KMS-11 (cell line): ENCODE results near the gene KIAA0825.

ENCODE experiments used
- H2AFZ ChIP-seq: fragments of 200-600 bp; sonication (generic); 2 replicates; pipeline ENCODE4 v1.6.1; 2016; ENCODE audit warnings: antibody characterized with exemption, mixed run types, low read depth
- H3K27ac ChIP-seq: fragments of 200-600 bp; sonication (generic); 2 replicates; pipeline ENCODE4 v1.6.1; 2016; ENCODE audit warnings: mild to moderate bottlenecking, mixed run types
- H3K27me3 ChIP-seq: fragments of 200-600 bp; sonication (generic); 2 replicates; pipeline ENCODE4 v1.6.1; 2017; ENCODE audit warnings: mild to moderate bottlenecking, low read depth, mixed run types, moderate library complexity; ENCODE audit not compliant: insufficient read depth
- H3K36me3 ChIP-seq: fragments of 200-600 bp; sonication (generic); 2 replicates; pipeline ENCODE4 v1.6.1; 2017; ENCODE audit warnings: mild to moderate bottlenecking, mixed run types; ENCODE audit not compliant: insufficient read depth
- H3K4me1 ChIP-seq: fragments of 200-600 bp; sonication (generic); 2 replicates; pipeline ENCODE4 v1.6.1; 2016; ENCODE audit warnings: mild to moderate bottlenecking, low read depth, mixed run types; ENCODE audit not compliant: poor library complexity, severe bottlenecking
- H3K4me2 ChIP-seq: fragments of 200-600 bp; sonication (generic); 2 replicates; pipeline ENCODE4 v1.7.0; 2016; ENCODE audit warnings: mild to moderate bottlenecking, mixed run types
- H3K4me3 ChIP-seq: fragments of 200-600 bp; sonication (generic); IDR thresholded peaks from 2 replicates; pipeline ENCODE4 v1.6.1; 2017; ENCODE audit warnings: low read depth, low read length, mixed read lengths; ENCODE audit not compliant: insufficient read depth
- H3K79me2 ChIP-seq: fragments of 200-600 bp; sonication (generic); 2 replicates; pipeline ENCODE4 v1.6.1; 2016; ENCODE audit warnings: low read depth, mixed run types; ENCODE audit not compliant: insufficient read depth
- H3K9ac ChIP-seq: fragments of 200-600 bp; sonication (generic); 2 replicates; pipeline ENCODE4 v1.6.1; 2016; ENCODE audit warnings: mild to moderate bottlenecking, mixed run types
- H4K20me1 ChIP-seq: fragments of 200-600 bp; sonication (generic); 2 replicates; pipeline ENCODE4 v1.6.1; 2016; ENCODE audit warnings: mild to moderate bottlenecking, mixed run types; ENCODE audit not compliant: insufficient read depth
- TF ChIP-seq, protein P1 (sequence below): fragments of 200-600 bp; sonication (generic); conservative IDR thresholded peaks from 2 replicates; pipeline ENCODE4 v1.6.1; 2017; ENCODE audit warnings: low read depth, mild to moderate bottlenecking, antibody characterized with exemption, low read length, moderate library complexity, mixed read lengths

The KIAA0825 gene

DNA sequence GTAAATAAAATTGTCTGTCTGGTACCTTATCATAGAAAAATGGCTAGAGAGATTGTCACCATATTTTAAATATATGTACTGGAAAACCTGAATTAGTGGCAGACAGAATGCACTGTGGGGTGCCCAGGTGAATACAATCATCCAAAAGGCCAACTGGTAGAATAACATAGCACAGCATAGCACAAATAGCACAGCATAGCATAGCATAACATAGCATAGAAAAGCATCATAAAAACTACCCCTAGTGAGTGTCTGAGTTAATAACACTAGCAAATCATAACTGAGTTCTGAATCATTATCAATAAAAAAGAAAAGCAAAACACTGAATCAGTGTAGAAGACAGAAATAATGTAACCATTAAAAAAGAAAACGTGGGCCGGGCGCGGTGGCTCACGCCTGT is 102.3 kb downstream of the KIAA0825 start:
- TF ChIP-seq, protein P1, sequence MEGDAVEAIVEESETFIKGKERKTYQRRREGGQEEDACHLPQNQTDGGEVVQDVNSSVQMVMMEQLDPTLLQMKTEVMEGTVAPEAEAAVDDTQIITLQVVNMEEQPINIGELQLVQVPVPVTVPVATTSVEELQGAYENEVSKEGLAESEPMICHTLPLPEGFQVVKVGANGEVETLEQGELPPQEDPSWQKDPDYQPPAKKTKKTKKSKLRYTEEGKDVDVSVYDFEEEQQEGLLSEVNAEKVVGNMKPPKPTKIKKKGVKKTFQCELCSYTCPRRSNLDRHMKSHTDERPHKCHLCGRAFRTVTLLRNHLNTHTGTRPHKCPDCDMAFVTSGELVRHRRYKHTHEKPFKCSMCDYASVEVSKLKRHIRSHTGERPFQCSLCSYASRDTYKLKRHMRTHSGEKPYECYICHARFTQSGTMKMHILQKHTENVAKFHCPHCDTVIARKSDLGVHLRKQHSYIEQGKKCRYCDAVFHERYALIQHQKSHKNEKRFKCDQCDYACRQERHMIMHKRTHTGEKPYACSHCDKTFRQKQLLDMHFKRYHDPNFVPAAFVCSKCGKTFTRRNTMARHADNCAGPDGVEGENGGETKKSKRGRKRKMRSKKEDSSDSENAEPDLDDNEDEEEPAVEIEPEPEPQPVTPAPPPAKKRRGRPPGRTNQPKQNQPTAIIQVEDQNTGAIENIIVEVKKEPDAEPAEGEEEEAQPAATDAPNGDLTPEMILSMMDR: no peak
- H4K20me1 ChIP-seq: no peaks in the 10 kb centered on the region
- no peak overlapping the region for H2AFZ ChIP-seq
- H3K4me3 ChIP-seq: no peak overlapping the region
- no peak overlapping the region for H3K9ac ChIP-seq
- no peaks in the 10 kb centered on the region for H3K79me2 ChIP-seq
- no peaks in the 10 kb centered on the region for H3K4me1 ChIP-seq
- H3K27me3 ChIP-seq: no peaks in the 10 kb centered on the region
- no peak overlapping the region for H3K27ac ChIP-seq
- H3K36me3 ChIP-seq: no peaks in the 10 kb centered on the region
- H3K4me2 ChIP-seq: no peak overlapping the region

DNA sequence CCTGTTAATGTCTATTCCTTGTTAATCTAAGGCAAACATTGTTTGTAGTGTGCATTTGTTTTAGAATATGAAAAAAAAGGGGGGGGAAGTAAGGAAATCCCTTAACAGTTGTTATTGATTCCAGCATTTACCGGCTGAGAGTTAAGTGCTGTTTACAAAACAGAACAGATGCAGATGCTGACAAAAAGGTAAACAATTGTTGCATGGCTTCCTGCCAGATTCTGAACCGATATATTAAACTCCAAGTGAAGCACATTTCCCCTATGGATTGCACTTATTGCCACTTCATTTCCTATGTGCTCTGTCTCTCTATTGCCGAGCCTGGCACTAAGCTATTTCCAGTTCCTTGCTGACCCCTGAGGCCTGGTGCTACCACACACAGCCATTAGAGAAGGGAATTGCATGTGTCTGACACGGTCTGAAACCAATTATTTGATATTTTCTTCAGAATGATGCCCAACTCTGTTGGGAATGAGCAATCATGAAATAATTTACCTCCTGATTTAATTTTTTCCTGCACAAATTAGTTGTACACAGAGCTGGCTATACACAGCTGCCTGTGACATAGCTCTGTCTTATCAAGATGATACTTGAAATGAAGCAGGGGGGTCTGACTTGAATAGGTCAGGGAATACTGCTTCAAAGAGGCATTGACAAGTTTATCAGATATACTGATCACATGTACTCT is 109.8 kb downstream of the KIAA0825 start:
- TF ChIP-seq, protein P1: no peak
- no peak overlapping the region for H3K27ac ChIP-seq
- no peak overlapping the region for H3K4me2 ChIP-seq

DNA sequence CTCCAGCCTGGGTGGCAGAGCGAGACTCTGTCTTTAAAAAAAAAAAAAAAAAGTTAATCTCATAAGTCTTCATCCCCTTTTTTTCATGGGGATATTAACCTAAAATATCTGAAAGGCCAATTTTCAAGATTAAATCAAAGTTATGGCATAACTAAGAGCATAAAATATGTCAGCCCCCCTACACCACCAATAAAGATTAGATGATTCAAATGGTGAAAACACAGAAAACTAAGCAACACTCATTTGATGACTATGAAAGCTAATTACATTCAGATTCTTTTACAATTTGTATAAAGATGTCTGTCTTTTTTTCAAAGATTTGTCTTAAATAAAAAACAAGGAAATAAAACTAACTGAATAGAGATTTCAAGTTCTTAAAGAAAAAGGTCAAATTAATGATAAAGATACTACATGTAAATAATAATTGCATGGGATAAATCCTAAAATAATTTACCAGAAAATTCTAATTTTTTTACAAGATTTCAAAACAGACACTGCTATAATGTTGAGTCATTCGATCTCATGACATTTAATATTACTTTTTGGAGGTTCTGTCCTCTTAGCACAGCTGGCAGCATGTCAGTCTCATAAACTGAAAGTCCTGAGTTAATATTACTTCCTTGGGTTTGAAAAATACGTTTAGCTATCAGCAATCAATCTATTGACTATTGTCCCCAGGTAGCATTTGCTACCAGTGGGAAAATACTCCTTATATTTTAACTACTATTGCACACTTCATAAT is 112.9 kb downstream of the KIAA0825 start:
- Histone ChIP-seq H3K27me3 (no peaks in the 10 kb centered on the region), H3K27ac (no peak overlapping the region), H3K36me3 (no peaks in the 10 kb centered on the region), H4K20me1 (no peaks in the 10 kb centered on the region), H3K79me2 (no peaks in the 10 kb centered on the region), H3K4me1 (no peaks in the 10 kb centered on the region), H2AFZ (no peak overlapping the region), H3K4me2 (no peak overlapping the region), H3K4me3 (no peak overlapping the region), H3K9ac (no peak overlapping the region)
- TF ChIP-seq, protein P1: no peak

More for the DNA sequence above, 109.8 kb downstream of the KIAA0825 start:
- Histone ChIP-seq H2AFZ (no peak overlapping the region), H3K4me3 (no peak overlapping the region), H3K9ac (no peak overlapping the region), H3K79me2 (no peaks in the 10 kb centered on the region), H4K20me1 (no peaks in the 10 kb centered on the region), H3K27me3 (no peaks in the 10 kb centered on the region), H3K36me3 (no peaks in the 10 kb centered on the region), H3K4me1 (no peaks in the 10 kb centered on the region)

DNA sequence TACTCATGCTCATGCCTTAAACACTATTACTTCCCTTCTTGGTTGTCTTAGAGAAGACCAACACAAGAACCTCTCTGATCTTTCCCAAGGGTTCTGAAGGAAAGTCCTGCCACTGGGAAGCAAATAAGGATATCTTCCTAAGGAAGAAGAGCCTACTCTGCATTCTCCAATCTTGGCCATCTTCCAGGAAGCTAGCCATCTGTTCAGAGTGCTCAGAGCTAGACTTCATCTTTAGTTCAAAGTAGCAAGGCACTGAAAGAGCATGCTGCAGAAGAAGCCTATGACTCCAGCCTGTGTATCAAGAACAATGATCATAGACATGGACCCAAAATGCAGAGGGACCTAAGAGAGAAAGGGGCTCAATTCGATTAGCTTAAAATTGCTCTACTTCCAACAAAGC is 114.7 kb downstream of the KIAA0825 start:
- no peaks in the 10 kb centered on the region for H3K4me1 ChIP-seq
- no peaks in the 10 kb centered on the region for H3K79me2 ChIP-seq
- no peak overlapping the region for H3K4me3 ChIP-seq
- H3K36me3 ChIP-seq: no peaks in the 10 kb centered on the region
- TF ChIP-seq, protein P1: no peak
- H3K4me2 ChIP-seq: no peak overlapping the region
- H3K9ac ChIP-seq: no peak overlapping the region
- H3K27me3 ChIP-seq: no peaks in the 10 kb centered on the region
- no peaks in the 10 kb centered on the region for H4K20me1 ChIP-seq
- H3K27ac ChIP-seq: no peak overlapping the region
- H2AFZ ChIP-seq: no peak overlapping the region
